Stimulated activated CD4-positive, alpha-beta T cell treated with anti-CD3 and anti-CD28 coated beads, TNF-alpha, amount 100 ng/mL, for 1 hour (primary cell): ENCODE results near the gene FAM107B.

Source experiments
- DNase-seq, 3 donors: peaks; one replicate each; pipeline ENCODE4 v3.0.0-alpha.2; 2020; ENCODE audit warnings: low read depth in 3 of 3, low spot score in 1 of 3

The FAM107B gene

DNA sequence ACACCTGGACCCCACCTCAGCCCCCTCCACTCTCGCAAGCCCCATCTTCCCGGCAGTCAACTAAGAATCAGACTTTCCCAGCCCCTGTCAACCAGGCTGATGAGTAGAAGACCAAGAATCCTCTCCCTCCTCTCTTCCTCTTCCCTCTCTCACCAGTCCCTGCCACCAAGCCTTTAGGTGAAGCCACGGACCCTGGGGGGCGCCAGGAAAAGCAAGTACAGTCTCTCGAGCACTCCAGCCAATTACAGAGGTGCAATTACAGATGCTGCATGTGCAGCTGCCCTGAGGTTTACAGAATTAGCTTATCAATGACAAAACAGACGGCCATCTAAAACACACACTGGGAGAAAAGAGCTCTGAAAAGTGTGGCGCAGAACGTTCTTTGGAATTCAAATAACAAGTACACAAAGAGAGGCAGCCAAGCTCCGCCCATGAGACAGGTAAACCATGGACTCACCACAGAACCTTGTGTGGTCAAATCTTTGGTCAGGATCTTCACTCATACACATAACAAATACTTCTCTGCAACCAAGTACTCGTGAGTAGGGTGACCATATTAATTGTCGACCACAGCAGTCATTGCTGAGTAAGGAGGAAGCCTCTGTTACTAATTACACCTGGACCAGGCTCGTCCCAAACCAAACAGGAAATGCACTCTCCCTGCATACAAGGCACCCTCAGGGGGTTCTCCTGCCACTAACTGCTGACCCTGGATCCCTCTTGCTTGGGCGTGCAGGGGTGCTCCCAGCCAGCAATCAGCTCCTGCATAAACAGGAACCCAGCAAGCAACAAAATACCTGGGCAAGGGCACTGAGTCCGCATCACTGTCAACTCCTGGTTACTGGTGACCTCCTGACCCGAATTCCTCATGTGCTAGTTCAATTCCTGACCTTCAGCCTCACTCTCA is 189.2 kb downstream of the FAM107B start:
- DNase-seq: no peak

DNA sequence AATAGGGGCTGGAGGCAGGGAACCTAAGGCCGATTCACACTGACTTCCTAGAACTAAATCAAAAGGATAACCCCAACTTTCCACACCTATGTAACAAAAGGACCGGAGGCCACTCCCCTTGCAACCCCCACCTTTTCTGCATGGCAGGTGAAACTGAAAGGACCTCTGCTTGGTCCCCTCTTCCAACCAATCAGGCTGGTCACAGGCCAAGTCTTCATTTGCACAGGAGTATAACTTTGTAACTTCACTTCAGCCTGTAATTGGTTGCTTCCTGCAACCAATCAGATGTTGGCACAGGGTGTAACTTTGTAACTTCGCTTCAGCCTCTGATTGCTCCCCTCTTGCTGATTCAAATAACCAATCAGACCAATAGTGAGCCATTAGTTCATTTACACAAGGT is 190.0 kb downstream of the FAM107B start:
- DNase-seq: no peak

GRCh38 chr10:14583967-14584366 is 190.7 kb downstream of the FAM107B start:
- DNase-seq: no peak

DNA sequence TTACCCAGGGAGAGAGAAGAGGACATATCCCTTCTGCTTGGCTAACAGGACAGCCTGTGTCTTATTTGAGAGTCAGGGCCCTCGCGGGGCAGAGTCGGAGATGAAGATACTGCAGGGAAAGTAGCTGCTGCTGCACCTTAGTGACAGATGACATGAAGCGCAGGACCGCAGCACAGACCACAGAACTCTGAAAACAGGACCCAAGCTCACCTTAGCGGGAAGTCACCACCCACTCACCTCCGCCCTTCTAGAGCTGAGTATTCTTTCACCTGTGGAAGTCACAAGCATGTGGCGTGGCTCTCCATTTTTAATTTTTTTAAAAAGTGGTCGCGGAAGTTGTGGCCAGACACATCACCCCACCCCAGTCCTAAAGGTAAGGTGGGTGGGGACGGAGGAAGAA is 191.4 kb downstream of the FAM107B start:
- peak; percentile 49 to 57 (median 51) for DNase-seq

GRCh38 chr10:14581553-14582321 is 193.0 kb downstream of the FAM107B start:
- no peak for DNase-seq

GRCh38 chr10:14580671-14581332 is 193.9 kb downstream of the FAM107B start:
- DNase-seq: no peak

DNA sequence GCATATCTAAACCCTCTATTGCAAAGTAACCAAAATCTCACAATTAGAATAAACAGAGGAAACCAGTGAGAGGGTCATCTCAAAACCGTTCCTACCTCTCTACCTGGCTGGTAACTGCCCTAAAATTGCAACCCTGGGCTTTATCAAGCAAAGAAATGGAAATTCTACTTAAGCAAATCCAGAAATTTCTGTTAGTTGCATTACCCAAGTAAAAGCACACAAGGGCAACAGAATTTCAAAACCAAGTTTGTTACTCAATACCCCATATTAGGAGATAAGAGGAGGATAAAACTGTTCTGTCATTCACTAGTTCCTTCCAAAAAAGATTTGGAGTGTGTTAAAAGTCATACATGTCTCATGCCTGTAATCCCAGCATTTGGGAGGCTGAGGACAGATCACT is 195.3 kb downstream of the FAM107B start:
- no peak for DNase-seq

- no peak for DNase-seq
Measured at GRCh38 chr10:14578060-14578952, 196.4 kb downstream of the FAM107B start.

GRCh38 chr10:14574885-14575284 is 199.8 kb downstream of the FAM107B start:
- no peak for DNase-seq

GRCh38 chr10:14574291-14574690 is 200.4 kb downstream of the FAM107B start:
- DNase-seq: no peak

- no peak for DNase-seq
Measured at GRCh38 chr10:14573666-14574261, 200.9 kb downstream of the FAM107B start.

DNA sequence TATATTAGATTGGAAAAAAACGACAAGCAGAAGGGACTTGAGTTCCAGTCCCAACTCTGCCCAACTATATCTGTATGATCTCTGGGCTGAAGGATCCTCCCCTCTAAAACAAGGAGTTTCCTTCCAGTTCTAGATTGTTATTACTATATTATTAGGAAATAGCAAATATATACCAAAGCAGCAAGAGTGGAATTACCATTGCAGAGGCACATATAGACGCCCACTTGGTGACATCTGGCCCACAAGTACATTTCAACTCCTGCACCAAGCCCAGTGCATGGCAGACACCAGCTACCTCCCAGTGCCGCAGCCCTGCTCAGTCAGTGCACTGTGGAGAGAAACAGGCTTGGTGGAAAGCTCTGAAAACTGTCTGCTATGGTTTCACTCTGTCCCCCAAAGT is 201.9 kb downstream of the FAM107B start:
- no peak for DNase-seq

GRCh38 chr10:14571866-14572507 is 202.7 kb downstream of the FAM107B start:
- DNase-seq: no peak

GRCh38 chr10:14570800-14571199 is 203.9 kb downstream of the FAM107B start:
- no peak for DNase-seq

DNA sequence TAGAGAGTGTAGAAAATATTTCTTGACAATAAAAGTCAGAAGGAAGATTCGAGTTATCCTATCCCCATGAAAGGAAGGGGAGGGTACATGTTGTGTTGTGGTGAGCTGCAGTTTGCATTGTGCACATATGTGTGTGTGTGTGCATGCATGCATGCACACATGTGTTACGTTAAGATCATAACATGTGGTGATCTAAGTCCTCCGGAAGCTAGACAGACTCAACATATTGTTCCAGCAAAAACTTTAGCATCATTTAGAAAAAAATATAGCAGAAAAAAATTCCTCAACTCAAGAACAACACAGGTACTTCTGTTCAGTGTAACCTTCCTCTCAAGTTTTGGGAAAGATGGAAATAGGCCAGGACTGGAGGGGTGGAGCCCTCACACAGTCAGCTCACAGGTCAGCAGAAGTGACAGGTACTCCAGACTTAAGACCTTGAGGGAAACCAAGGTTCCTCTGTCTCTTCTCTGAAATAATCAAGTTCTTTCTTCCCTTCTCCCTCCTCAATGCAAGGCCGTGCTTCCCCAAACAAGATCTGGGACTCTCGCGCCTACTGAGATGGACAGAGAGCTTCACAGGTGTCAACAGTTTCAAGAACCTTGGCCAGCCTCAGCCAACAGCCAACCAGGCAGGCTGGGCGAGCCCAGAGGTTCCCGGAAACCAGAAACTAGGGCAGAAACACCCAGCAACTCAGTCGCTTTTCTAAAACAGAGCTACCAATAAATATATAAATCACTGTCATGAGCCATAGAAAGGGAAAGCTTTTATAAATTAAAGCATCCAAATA is 205.2 kb downstream of the FAM107B start:
- no peak for DNase-seq

- DNase-seq: no peak
Measured at GRCh38 chr10:14567421-14567820, 207.3 kb downstream of the FAM107B start.

- DNase-seq: no peak
Measured at GRCh38 chr10:14566498-14566897, 208.2 kb downstream of the FAM107B start.

DNA sequence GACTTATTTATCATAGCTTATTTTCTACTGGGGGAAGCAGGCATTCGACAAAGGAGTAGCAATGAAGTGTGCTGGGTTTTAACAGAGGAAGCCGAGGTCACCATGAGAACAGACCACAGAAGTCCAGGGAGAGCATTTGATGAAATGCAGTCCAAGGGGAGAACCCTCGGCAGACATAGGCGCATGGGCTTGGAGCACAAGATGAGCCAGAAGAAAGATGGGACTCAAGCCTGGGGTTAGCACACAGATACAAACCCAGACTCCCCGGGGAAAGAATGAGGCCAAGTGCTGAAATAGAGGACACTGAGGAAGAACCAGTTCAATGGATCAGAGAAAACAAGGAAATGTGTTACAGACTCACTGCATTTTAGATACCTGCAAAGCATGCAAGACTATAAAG is 209.5 kb downstream of the FAM107B start:
- DNase-seq: no peak

- DNase-seq: no peak
Measured at GRCh38 chr10:14564268-14564744, 210.4 kb downstream of the FAM107B start.
